K562 (cell line): ENCODE data around the gene ALPP. TPM values are rescaled to one million over a fixed set of nuclear protein-coding genes. Genes with fewer than 3 reads are reported as not detected.
A peak's percentile ranks its signal among the peaks of the same experiment; 100 is the strongest.
"Not testable (repeated sequence)": the region's sequence is repeated elsewhere in the genome, so short reads cannot be mapped to it uniquely, and the experiment has no call there.

Source experiments
- ATAC-seq: fragments of 200-7000 bp; cut with Tn5 transposase; 3 replicates; pipeline ENCODE4 v1.9.1; 2020; ENCODE audit warnings: moderate library complexity
- BruUV-seq: library from RNA; stranded (reverse); fragments of 400-500 nt; replicated peaks from 2 replicates; lab custom pipeline; 2021; lab: Mats Ljungman, UMichigan
- CTCF ChIA-PET: fragments of 300-600 bp; formaldehyde crosslinking; extraction: SDS; loops from one replicate; lab custom pipeline; 2021; ENCODE audit warnings: low intra/inter-chr PET ratio; lab: Yijun Ruan, JAX
- POLR2A ChIA-PET: fragments of 300-600, 350-650 bp; sonication (Branson Sonifier 250); formaldehyde crosslinking; extraction: SDS; loops from one replicate; lab custom pipeline; 2021; ENCODE audit warnings: antibody characterized with exemption, inconsistent platforms; lab: Yijun Ruan, JAX
- DNase-seq, 4 experiments: peaks; one replicate each; pipeline versions ENCODE4 v3.0.0 to v3.0.0-alpha.2; 2011 to 2018; ENCODE audit warnings: low spot score in 3 of 4, mixed read lengths in 3 of 4; ENCODE audit errors: extremely low read depth in 1 of 4
- FAIRE-seq: peaks from 2 replicates; lab custom pipeline; 2011; peaks lifted over from hg19 to GRCh38; lab: Jason Lieb, UNC
- H2AFZ ChIP-seq: 2 replicates; pipeline ENCODE4 v1.6.0; 2011; ENCODE audit warnings: low read depth, low read length, control low read depth, inconsistent platforms
- H3K27ac ChIP-seq: fragments of 200-600 bp; 3 replicates; pipeline ENCODE4 v1.8.0; 2011; ENCODE audit warnings: low read depth, mild to moderate bottlenecking, control low read depth, inconsistent platforms, low read length, moderate library complexity, mixed read lengths; ENCODE audit errors: extremely low read depth
- H3K27me3 ChIP-seq, 2 experiments: fragments of 300-600 bp in 1 of 2; 2 replicates in 1 of 2; 3 replicates in 1 of 2; pipeline versions ENCODE4 v1.6.0 to v1.8.0; 2011; ENCODE audit warnings: inconsistent platforms in 2 of 2, low read length in 2 of 2, mild to moderate bottlenecking in 1 of 2, mixed read lengths in 1 of 2, moderate library complexity in 1 of 2; ENCODE audit not compliant: control insufficient read depth in 2 of 2, insufficient read depth in 2 of 2
- H3K36me3 ChIP-seq: fragments of 300-600 bp; 3 replicates; pipeline ENCODE4 v1.8.0; 2011; ENCODE audit warnings: mild to moderate bottlenecking, low read length, inconsistent platforms; ENCODE audit not compliant: control insufficient read depth, insufficient read depth
- H3K4me1 ChIP-seq, 2 experiments: fragments of 200-600 bp in 1 of 2; replicated peaks in 1 of 2; 2 replicates in 1 of 2; 3 replicates in 1 of 2; pipeline versions ENCODE4 v1.5.1 to v1.8.0; 2011; ENCODE audit warnings: inconsistent platforms in 2 of 2, low read length in 2 of 2, mild to moderate bottlenecking in 1 of 2, mixed read lengths in 1 of 2, moderate library complexity in 1 of 2; ENCODE audit not compliant: control insufficient read depth in 2 of 2, insufficient read depth in 2 of 2
- H3K4me2 ChIP-seq: 2 replicates; pipeline ENCODE4 v1.6.1; 2011; ENCODE audit warnings: low read length, control low read depth, inconsistent platforms, mixed read lengths; ENCODE audit not compliant: insufficient read depth
- H3K4me3 ChIP-seq: fragments of 200-600 bp; sonication (generic), shearing (Covaris generic); 2 replicates; pipeline ENCODE4 v1.5.1; 2016; ENCODE audit warnings: control low read depth, inconsistent platforms
- H3K79me2 ChIP-seq: fragments of 200-600 bp; 3 replicates; pipeline ENCODE4 v1.8.0; 2011; ENCODE audit warnings: low read length, inconsistent platforms; ENCODE audit not compliant: control insufficient read depth, insufficient read depth
- H3K9ac ChIP-seq, 2 experiments: 2 replicates each; pipeline versions ENCODE4 v1.6.0 to v1.6.1; 2011; ENCODE audit warnings: low read depth in 2 of 2, low read length in 2 of 2, control low read depth in 1 of 2, inconsistent platforms in 1 of 2, mild to moderate bottlenecking in 1 of 2, mixed read lengths in 1 of 2; ENCODE audit not compliant: insufficient read depth in 1 of 2
- H3K9me1 ChIP-seq: one replicate; pipeline ENCODE4 v1.6.0; 2011; ENCODE audit warnings: inconsistent platforms, mild to moderate bottlenecking, low read length, moderate library complexity; ENCODE audit not compliant: control insufficient read depth, insufficient read depth
- H3K9me3 ChIP-seq: replicated peaks from 2 replicates; pipeline ENCODE4 v1.5.1; 2011; ENCODE audit warnings: low read depth, low read length, inconsistent platforms; ENCODE audit not compliant: control insufficient read depth, insufficient read depth
- H4K20me1 ChIP-seq: replicated peaks from 2 replicates; pipeline ENCODE4 v1.6.1; 2011; ENCODE audit warnings: low read length, inconsistent platforms, mixed read lengths; ENCODE audit not compliant: control insufficient read depth, insufficient read depth
- CHD4 ChIP-seq: fragments of 200-600 bp; sonication (generic); IDR thresholded peaks from 3 replicates; pipeline ENCODE4 v1.6.1; 2012; ENCODE audit warnings: low read depth, mild to moderate bottlenecking, mixed read lengths, low read length, inconsistent platforms; ENCODE audit not compliant: insufficient read depth, insufficient replicate concordance, poor library complexity, severe bottlenecking
- ELF2 ChIP-seq: fragments of 250-450 bp; sonication (Bioruptor Pico); IDR thresholded peaks from 2 replicates; pipeline ENCODE4 v1.5.0; 2021; ENCODE audit warnings: mild to moderate bottlenecking
- IRF2 ChIP-seq: sonication (generic); formaldehyde crosslinking; IDR thresholded peaks from 2 replicates; pipeline ENCODE4 v1.8.1; 2022; ENCODE audit warnings: mild to moderate bottlenecking, missing genetic modification reagents
- TAF1 ChIP-seq: IDR thresholded peaks from 2 replicates; pipeline ENCODE4 v1.6.1; 2011; ENCODE audit warnings: mild to moderate bottlenecking, low read length, moderate library complexity; ENCODE audit not compliant: insufficient read depth, control insufficient read depth, severe bottlenecking; ENCODE audit errors: extremely low read depth
- ZNF384 ChIP-seq: IDR thresholded peaks from 2 replicates; pipeline ENCODE4 v1.6.1; 2012; ENCODE audit warnings: low read depth, low read length, improper control_type of control experiment
- ZNF561 ChIP-seq: fragments of 450-650 bp; formaldehyde crosslinking; conservative IDR thresholded peaks from 2 replicates; pipeline ENCODE4 v1.4.0; 2020; ENCODE audit warnings: mild to moderate bottlenecking, moderate library complexity
- ZZZ3 ChIP-seq: fragments of 450-650 bp; IDR thresholded peaks from 2 replicates; pipeline ENCODE4 v1.6.1; 2016; ENCODE audit warnings: antibody characterized with exemption, mild to moderate bottlenecking, moderate library complexity
- WGBS: fragments of 100-300 bp; shearing (Covaris generic); methylation state at CpG from one replicate; pipeline ENCODE4 v1.1.6; 2016; ENCODE audit warnings: low coverage, mixed read lengths; ENCODE audit not compliant: insufficient coverage; ENCODE audit errors: missing lambda C conversion rate; 5-methylcytosine and 5-hydroxymethylcytosine counted together
- in situ Hi-C: fragments of 300-500 bp; cut with MboI; formaldehyde crosslinking; loops from 4 replicates; pipeline ENCODE4 v1.15.0; 2018; ENCODE audit warnings: inconsistent platforms, mixed read lengths
- intact Hi-C: fragments of 100-400 bp; cut with micrococcal nuclease; formaldehyde crosslinking; loops from 2 replicates; pipeline ENCODE4 v1.14.2; 2022
- polyA plus RNA-seq, 8 experiments: library from polyadenylated mRNA; depleted of rRNA in 4 of 8; stranded (reverse) in 5 of 8; unstranded in 3 of 8; fragments of >200 nt; fragmentation: Nextera tagmentation in 2 of 8; fragmentation: Illumina TruSeq in 1 of 8; extraction: Ambion mirVana in 2 of 8; extraction: Trizol in 1 of 8; gene quantifications; 2 replicates each; pipeline versions ENCODE4 v1.2.1 to v1.2.3, GENCODE V29; 2011 to 2014; ENCODE audit warnings: inconsistent platforms in 1 of 8, missing spikeins in 1 of 8
- total RNA-seq, 7 experiments: library from RNA; depleted of rRNA in 6 of 7; stranded (reverse); fragments of >200 nt in 6 of 7; fragmentation: Illumina TruSeq in 2 of 7; extraction: Trizol in 2 of 7; gene quantifications; 2 replicates each; pipeline versions ENCODE4 v1.2.1 to v1.2.3, GENCODE V29; 2011 to 2021; ENCODE audit warnings: low replicate concordance in 1 of 7
- TF ChIP-seq, protein P1 (sequence below), 3 experiments: IDR thresholded peaks in 2 of 3; conservative IDR thresholded peaks in 1 of 3; 2 replicates each; pipeline ENCODE4 v1.5.1; 2011 to 2012; ENCODE audit warnings: low read length in 3 of 3, mild to moderate bottlenecking in 3 of 3, control low read depth in 2 of 3, improper control_type of control experiment in 1 of 3, inconsistent platforms in 1 of 3, low read depth in 1 of 3, mixed read lengths in 1 of 3, moderate library complexity in 1 of 3; ENCODE audit not compliant: insufficient read depth in 2 of 3

ALPP gene
- total and polyA plus RNA-seq, 9 of the 15 experiments (the other 6 are each of a cell fraction or from before 2014, with no cell fraction given) = 0.03 TPM; not detected in 8

- no peaks in the 10 kb centered on the region for H3K79me2 ChIP-seq
- no peaks in the 10 kb centered on the region for H3K36me3 ChIP-seq
- peak in 2 of 4 experiments; percentile 19 to 21 for DNase-seq
- no peaks in the 10 kb centered on the region for H3K9me3 ChIP-seq
- H3K9ac ChIP-seq = no peak overlapping the region
- 66% methylated on average over 6 of the region's 28 CpGs for WGBS
- ATAC-seq = no peak; the same call in 2 of the 3 replicates
- intact Hi-C loops (no loop called here), in situ Hi-C loops (no loop called here)
- H3K9me1 ChIP-seq = no peaks in the 10 kb centered on the region
- no peak for FAIRE-seq
- CTCF ChIA-PET = no interaction called here
- H3K4me2 ChIP-seq = no peak overlapping the region
- peaks cover 0 to 7% of the 10 kb centered on the region in 2 experiments; a peak in 2 of 5 replicates for H3K4me1 ChIP-seq
- no TSS peak for BruUV-seq
- no peak overlapping the region for H2AFZ ChIP-seq
- no peak overlapping the region for H3K27ac ChIP-seq
- TF ChIP-seq ELF2 = no peak
- TF ChIP-seq ZZZ3 = no peak
- no peak for TF ChIP-seq CHD4
- TF ChIP-seq ZNF561 = no peak
- no peak for TF ChIP-seq IRF2
- TF ChIP-seq, protein P1, sequence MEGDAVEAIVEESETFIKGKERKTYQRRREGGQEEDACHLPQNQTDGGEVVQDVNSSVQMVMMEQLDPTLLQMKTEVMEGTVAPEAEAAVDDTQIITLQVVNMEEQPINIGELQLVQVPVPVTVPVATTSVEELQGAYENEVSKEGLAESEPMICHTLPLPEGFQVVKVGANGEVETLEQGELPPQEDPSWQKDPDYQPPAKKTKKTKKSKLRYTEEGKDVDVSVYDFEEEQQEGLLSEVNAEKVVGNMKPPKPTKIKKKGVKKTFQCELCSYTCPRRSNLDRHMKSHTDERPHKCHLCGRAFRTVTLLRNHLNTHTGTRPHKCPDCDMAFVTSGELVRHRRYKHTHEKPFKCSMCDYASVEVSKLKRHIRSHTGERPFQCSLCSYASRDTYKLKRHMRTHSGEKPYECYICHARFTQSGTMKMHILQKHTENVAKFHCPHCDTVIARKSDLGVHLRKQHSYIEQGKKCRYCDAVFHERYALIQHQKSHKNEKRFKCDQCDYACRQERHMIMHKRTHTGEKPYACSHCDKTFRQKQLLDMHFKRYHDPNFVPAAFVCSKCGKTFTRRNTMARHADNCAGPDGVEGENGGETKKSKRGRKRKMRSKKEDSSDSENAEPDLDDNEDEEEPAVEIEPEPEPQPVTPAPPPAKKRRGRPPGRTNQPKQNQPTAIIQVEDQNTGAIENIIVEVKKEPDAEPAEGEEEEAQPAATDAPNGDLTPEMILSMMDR (IDR thresholded peaks at IDR 0.05 in 2 of 3, conservative IDR thresholded peaks at IDR 0.05 in 1 of 3; ENCODE audit: insufficient read depth in 2 of 3, low read depth in 1 of 3, low read length in 3 of 3) = peak in 2 of 3 experiments; percentile 16 to 32; a peak in 3 of 6 replicates
- no peak for TF ChIP-seq TAF1
- no peak for TF ChIP-seq ZNF384
- POLR2A ChIA-PET = no interaction called here
- H3K27me3 ChIP-seq = no peaks in the 10 kb centered on the region
- no peak overlapping the region for H3K4me3 ChIP-seq
- no peaks in the 10 kb centered on the region for H4K20me1 ChIP-seq
These were observed 45.0 kb upstream of the ALPP start for GRCh38 chr2:232333361-232334135.

GRCh38 chr2:232334136-232334884 lies 44.2 kb upstream of the ALPP start:
- H3K27ac ChIP-seq, H3K79me2 ChIP-seq, H3K4me1 ChIP-seq, H3K27me3 ChIP-seq, FAIRE-seq, CTCF ChIA-PET, in situ Hi-C loops, BruUV-seq, POLR2A ChIA-PET, H3K4me2 ChIP-seq, H3K36me3 ChIP-seq, H3K9ac ChIP-seq, intact Hi-C loops, H4K20me1 ChIP-seq, H3K4me3 ChIP-seq, H3K9me1 ChIP-seq, DNase-seq, H2AFZ ChIP-seq, H3K9me3 ChIP-seq, ATAC-seq: not testable (repeated sequence)
- 92% methylated on average over 5 of the region's 33 CpGs for WGBS
